Right ventricle myocardium superior (tissue), 1 donor: ENCODE results near the gene PFAS. TPM values are rescaled to one million over a fixed set of nuclear protein-coding genes. Genes with fewer than 3 reads are reported as not detected.
"Not testable (repeated sequence)": the region's sequence is repeated elsewhere in the genome, so short reads cannot be mapped to it uniquely, and the experiment has no call there.

Experiments
- ATAC-seq: fragments of 200-7000 bp; cut with Tn5 transposase; one replicate; pipeline ENCODE4 v1.9.1; 2020; ENCODE audit warnings: mild to moderate bottlenecking; ENCODE audit not compliant: poor library complexity
- DNase-seq: peaks from one replicate; pipeline ENCODE4 v3.0.0-alpha.2; 2020
- intact Hi-C: fragments of 100-400 bp; cut with DNase I; formaldehyde crosslinking; loops from one replicate; pipeline ENCODE4 v1.11.2; 2022
- total RNA-seq: library from RNA; stranded (reverse); fragmentation: NEBNext Ultra II Directional; extraction: Animal tissue kit (Norgen Biotek cat#: 25700); gene quantifications from one replicate; pipeline ENCODE4 v1.2.1, GENCODE V29; 2021
- donor health status: DM: no; HTN: yes; CAD: no; lungs with severe emphysema.

PFAS gene
- total RNA-seq, 1 donor from 2014 or later = 10.0 TPM

GRCh38 chr17:8225813-8226535, 23.1 kb upstream of the PFAS start:
- ATAC-seq (no peak), DNase-seq (no peak)
- intact Hi-C loops = no loop called here

GRCh38 chr17:8226536-8227237, 22.4 kb upstream of the PFAS start:
- DNase-seq (peak; percentile 62), ATAC-seq (peak; percentile 10)
- intact Hi-C loops = no loop called here

GRCh38 chr17:8227238-8227581, 21.9 kb upstream of the PFAS start:
- intact Hi-C loops = no loop called here
- no peak for ATAC-seq
- DNase-seq = peak; percentile 31

- intact Hi-C loops = no loop called here
- DNase-seq (no peak), ATAC-seq (no peak)
Observed at GRCh38 chr17:8231701-8232100, 17.4 kb upstream of the PFAS start.

- intact Hi-C loops = no loop called here
- ATAC-seq = no peak
Observed at GRCh38 chr17:8234361-8235270, 14.5 kb upstream of the PFAS start.

GRCh38 chr17:8235676-8236075, 13.4 kb upstream of the PFAS start:
- DNase-seq = no peak
- ATAC-seq = no peak
- intact Hi-C loops = no loop called here

More at GRCh38 chr17:8234361-8235270, 14.5 kb upstream of the PFAS start:
- no peak for DNase-seq

- ATAC-seq (no peak), DNase-seq (no peak)
- intact Hi-C loops = no loop called here
Observed at GRCh38 chr17:8237175-8237574, 11.9 kb upstream of the PFAS start.

- intact Hi-C loops = no loop called here
- DNase-seq (no peak), ATAC-seq (no peak)
Observed at GRCh38 chr17:8237886-8238285, 11.2 kb upstream of the PFAS start.

GRCh38 chr17:8243827-8244226, 5.3 kb upstream of the PFAS start:
- intact Hi-C loops = loop anchor here (10.0 kb wide), 1 partner anchor 51 kb away; the partner anchor contains the start of gene SLC25A35
- DNase-seq (no peak), ATAC-seq (no peak)

GRCh38 chr17:8244768-8245167, 4.3 kb upstream of the PFAS start:
- DNase-seq = no peak
- intact Hi-C loops = loop anchor here (10.0 kb wide), 1 partner anchor 50 kb away; the partner anchor contains the start of gene SLC25A35
- ATAC-seq = no peak

- ATAC-seq (no peak), DNase-seq (no peak)
- intact Hi-C loops = loop anchor here (10.0 kb wide), 1 partner anchor 45 kb away; the partner anchor contains the start of gene SLC25A35
Observed at GRCh38 chr17:8249621-8250500, 772 bp downstream of the PFAS start.

GRCh38 chr17:8251411-8251810, 2.3 kb downstream of the PFAS start:
- intact Hi-C loops, DNase-seq, ATAC-seq: not testable (repeated sequence)

- ATAC-seq (no peak), DNase-seq (no peak)
- intact Hi-C loops = no loop called here
Observed at GRCh38 chr17:8253801-8254200, 4.7 kb downstream of the PFAS start.

- ATAC-seq (no peak), DNase-seq (no peak)
- intact Hi-C loops = no loop called here
Observed at GRCh38 chr17:8254881-8255280, 5.8 kb downstream of the PFAS start.

GRCh38 chr17:8255499-8255898, 6.4 kb downstream of the PFAS start:
- intact Hi-C loops = no loop called here
- ATAC-seq (no peak), DNase-seq (no peak)

GRCh38 chr17:8256291-8256690, 7.2 kb downstream of the PFAS start:
- DNase-seq (no peak), ATAC-seq (no peak)
- intact Hi-C loops = no loop called here

- ATAC-seq (no peak), DNase-seq (no peak)
- intact Hi-C loops = no loop called here
Observed at GRCh38 chr17:8256691-8257090, 7.6 kb downstream of the PFAS start.

- ATAC-seq (no peak), DNase-seq (no peak)
- intact Hi-C loops = no loop called here
Observed at GRCh38 chr17:8257801-8258200, 8.7 kb downstream of the PFAS start.
